Measurements from ENCODE around the gene GGT5.

GGT5 gene

GRCh38 chr22:24181088-24181995, 63.5 kb downstream of the GGT5 start, which contains the start of gene SUSD2:
SUSD2 (plus strand) TSS chr22:24181487; CDS start chr22:24181520, 33 bp downstream.
- no peak for DNase-seq

DNA sequence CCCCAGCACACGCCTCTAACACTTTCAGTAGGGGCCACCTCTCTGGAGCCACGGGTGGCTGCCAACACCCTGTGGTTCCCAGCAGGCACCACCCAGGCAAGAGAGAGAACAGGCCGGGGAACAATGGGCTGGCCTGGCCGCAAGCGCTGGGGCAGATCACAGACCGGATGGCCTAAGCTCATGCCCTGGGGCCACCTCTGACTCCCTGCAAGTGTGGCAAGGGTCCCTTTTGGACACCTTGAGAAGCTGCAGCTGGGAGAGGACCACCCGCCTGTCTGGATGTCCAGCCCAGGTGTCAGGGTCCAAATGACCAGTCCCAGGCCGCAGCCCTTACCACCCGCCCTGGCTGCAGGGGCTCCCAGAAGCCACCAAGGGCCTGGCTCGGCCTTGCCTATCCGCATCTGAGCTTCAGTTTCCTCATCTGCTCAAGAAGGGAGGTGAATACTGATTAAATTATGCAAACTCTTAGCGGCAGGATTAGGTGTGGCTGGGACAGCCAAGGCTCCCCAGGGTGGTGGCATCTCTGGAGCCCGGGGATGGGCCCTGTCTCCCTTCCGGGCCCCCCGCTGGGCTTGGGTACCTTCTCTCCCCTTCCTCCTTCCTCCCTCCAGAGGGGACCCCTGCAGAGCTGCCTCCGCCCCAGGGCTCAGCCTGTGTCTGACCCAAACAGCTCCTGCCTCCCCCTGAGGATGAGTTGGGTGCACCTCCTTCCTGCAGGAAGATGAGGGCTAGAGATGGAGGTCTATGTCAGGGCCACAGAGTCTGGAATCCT, 64.4 kb downstream of the GGT5 start:
- no peak for DNase-seq

GRCh38 chr22:24179478-24180210, 65.2 kb downstream of the GGT5 start:
- no peak for DNase-seq

DNA sequence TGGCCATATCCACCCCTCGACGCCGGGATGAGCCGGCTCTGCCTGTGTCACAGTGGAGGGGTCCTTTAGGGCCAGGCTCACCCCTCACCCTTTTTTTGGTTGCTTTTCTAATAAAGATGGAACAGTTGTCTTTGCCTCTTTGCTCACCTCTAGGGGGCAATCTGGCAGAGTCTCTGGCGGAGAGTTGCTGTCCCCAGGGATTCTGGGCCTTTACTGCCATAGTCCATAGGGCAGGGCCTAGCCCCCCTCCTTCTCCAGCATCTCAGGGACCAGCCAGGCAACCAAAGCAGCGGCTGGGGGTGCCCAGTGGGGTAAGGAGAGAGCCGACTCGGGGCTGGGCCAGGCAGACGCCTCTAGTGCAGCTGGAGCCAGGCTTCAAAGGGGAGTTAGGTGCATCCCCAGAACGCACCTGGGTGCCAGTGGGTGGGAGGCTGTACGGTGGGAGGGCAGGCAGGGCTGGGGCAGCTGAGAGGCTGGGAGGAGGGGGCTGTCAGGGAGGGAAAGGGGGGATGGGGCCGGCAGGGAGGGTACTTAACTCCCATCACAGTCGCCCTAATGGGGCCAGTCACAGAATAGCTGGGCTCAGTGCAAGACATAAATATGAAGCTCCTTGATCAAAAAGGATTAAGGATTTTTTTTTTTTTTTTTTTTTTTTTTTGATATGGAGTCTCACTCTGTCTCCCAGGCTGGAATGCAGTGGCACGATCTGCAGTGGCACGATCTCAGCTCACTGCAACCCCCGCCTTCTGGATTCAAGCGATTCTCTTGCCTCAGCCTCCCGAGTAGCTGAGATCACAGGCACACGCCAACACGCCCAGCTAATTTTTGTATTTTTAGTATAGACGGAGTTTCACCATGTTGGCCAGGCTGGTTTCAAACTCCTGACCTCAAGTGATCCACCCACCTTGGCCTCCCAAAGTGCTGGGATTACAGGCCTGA, 66.1 kb downstream of the GGT5 start:
- no peak for DNase-seq

DNA sequence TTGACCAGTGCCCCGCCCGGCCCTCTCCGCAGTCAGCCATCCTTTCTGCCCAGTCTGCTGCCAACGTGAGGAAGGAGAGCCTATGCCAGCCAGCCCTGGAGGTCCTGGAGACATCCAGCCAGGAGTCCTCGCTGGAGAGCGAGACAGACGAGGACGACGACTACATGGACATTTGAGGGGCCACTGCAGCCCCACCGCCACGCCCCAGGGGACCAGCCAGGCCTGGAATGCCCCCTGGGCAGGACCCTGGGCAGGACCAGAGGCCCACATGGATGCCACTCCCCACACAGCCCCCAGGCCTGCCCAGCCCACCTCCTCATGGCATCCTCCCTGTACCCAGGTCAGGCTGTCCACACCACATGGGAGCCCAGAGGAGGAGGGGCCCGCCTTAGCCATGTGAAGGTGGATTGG, 66.9 kb downstream of the GGT5 start:
- no peak for DNase-seq

GRCh38 chr22:24177456-24177855, 67.4 kb downstream of the GGT5 start:
- no peak for DNase-seq

GRCh38 chr22:24177045-24177444, 67.8 kb downstream of the GGT5 start:
- DNase-seq, result no peak

DNA sequence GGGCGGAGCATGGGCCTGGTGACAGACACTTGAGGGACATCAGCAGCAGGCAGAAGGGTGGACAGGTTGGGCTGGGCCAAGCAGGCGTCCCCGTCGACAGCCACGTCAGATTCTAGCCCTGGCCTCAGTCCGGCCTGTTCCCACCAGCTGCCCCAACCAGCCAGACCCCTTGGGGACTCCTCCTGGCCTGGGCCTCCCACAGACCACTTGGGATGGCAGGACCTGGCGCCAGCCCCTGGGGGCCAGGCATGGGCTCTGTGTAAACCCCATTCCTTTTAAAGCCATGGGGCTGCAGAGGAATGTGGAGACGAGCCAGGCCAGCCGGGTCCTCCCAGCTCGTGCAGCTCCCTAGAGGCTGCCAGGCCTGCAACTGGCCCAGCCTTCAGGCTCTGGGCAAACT, 68.3 kb downstream of the GGT5 start:
- no peak for DNase-seq

DNA sequence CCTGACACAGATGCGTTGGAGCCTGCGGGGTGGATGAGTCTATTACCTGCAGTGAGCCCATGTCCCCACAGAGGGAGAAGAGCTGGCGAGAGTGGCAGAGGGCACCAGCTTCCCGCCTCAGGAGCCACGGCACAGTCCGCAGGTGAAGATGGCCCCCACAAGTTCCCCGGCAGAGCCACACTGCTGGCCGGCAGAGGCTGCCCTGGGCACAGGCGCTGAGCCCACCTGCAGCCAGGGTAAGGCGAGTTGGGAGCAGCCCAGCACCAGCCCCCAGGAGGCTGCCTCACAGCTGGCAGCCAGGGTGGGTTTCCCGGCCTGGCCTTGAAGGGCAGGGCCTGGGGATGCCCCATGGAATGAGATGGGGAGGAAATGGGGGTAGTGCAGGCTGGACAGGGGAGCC, 68.8 kb downstream of the GGT5 start:
- DNase-seq, result no peak

GRCh38 chr22:24175160-24175808, 69.6 kb downstream of the GGT5 start:
- DNase-seq, result peak; percentile 65

DNA sequence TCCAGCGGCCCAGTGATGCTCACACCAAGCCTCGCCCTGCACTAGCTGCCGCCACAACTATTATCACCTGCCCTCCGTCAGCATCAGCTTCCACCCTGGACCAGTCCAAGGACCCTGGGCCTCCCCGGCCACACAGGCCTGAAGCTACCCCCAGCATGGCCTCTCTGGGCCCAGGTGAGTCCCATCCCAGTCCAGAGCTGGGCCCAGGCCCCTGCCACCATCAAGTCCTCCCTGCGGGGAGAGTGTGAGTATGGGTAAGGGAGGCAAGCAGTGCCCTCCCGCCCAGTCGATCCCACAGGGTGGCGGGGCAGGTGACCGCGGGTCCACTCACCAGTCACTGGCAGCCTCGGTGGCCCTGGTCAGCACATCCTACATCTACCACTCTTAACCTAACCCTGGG, 73.1 kb downstream of the GGT5 start:
- DNase-seq, result no peak

DNA sequence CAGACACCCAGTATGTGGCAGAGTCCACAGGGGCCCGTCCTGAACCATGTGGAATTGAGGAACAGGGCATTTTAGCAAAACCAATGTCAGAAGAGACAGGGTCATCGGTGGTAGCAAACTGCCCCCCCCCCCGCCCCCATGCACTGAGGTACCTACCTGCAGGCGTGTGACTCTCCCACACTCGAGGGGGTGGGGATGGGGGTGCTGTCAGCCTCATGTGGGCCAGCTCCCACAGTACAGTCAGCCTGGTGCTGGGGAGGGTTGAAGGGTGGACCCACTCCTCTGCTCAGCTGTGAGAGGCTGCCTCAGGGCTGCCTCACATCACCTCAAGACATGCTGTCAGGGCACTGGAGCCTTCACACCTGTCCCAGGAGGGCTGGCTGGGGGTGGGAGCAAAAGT, 74.2 kb downstream of the GGT5 start:
- no peak for DNase-seq

DNA sequence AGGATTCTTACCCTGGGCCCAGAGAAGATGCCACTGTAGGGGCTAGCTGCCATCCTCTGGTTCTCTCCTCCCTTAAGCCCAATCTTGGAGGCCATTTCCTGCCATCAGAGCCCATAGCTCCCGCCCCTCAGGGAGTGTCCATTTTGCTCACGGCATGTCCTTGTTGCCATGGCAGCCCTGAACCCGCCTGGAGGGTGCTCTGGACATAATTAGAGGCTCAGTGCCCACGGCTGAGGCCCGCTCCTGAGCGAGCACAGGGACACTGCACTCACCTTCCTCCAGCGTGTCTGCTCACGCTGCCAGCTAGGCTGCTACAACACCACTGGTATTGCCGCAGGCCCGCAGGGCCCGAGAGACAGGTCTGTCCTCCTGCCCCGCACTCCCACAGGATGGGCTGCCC, 74.7 kb downstream of the GGT5 start:
- DNase-seq, result no peak

All from midbrain (tissue), 1 donor.